Measurements from ENCODE around the gene RAB8A.
"Not testable (repeated sequence)": the region's sequence is repeated elsewhere in the genome, so short reads cannot be mapped to it uniquely, and the experiment has no call there.

GRCh38 chr19:16099314-16099965, 12.2 kb upstream of the RAB8A start:
- not testable (repeated sequence) for TF ChIP-seq CTCF (conservative IDR thresholded peaks at IDR 0.05; ENCODE audit: low read depth in 2 of 2); POLR2AphosphoS5 (IDR thresholded peaks at IDR 0.05; ENCODE audit: low read depth); REST (IDR thresholded peaks at IDR 0.05; ENCODE audit: unreplicated experiment); EZH2 (IDR thresholded peaks at IDR 0.05; ENCODE audit: low read depth, unreplicated experiment); EZH2phosphoT487 (IDR thresholded peaks at IDR 0.05; ENCODE audit: unreplicated experiment); STAT1 (IDR thresholded peaks at IDR 0.05; ENCODE audit: unreplicated experiment)

All from GM23338 (cell line).